ENCODE results near the gene FOXJ2.
"Not testable (repeated sequence)": the region's sequence is repeated elsewhere in the genome, so short reads cannot be mapped to it uniquely, and the experiment has no call there.

The FOXJ2 gene

GRCh38 chr12:8032242-8033152 lies at the start of gene FOXJ2:
TSS of gene FOXJ2 (plus strand) at chr12:8032716. CDS start at chr12:8039833, 7,117 bp downstream.
- H3K4me3 ChIP-seq (ENCODE audit: low read depth, low read length): peak within 1 kb of the TSS; percentile 75
- TF ChIP-seq CTCF (IDR thresholded peaks at IDR 0.05; ENCODE audit: low read depth, low read length) (peak; percentile 10), MYC (IDR thresholded peaks at IDR 0.05; ENCODE audit: low read depth, low read length) (no peak; the same call in 1 of the 2 replicates), POLR2A (IDR thresholded peaks at IDR 0.05; ENCODE audit: extremely low read depth, insufficient read length) (peak; percentile 33), MAX (IDR thresholded peaks at IDR 0.05; ENCODE audit: low read depth, low read length) (peak; percentile 2; the same call in 1 of the 2 replicates)
- peak; percentile 77 for DNase-seq (ENCODE audit: low read depth)

GRCh38 chr12:7983019-7983418 lies 49.5 kb upstream of the FOXJ2 start:
- DNase-seq (ENCODE audit: low read depth); H3K4me3 ChIP-seq (ENCODE audit: low read depth, low read length): not testable (repeated sequence)

- not testable (repeated sequence) for DNase-seq (ENCODE audit: low read depth); H3K4me3 ChIP-seq (ENCODE audit: low read depth, low read length)
These were observed 49.1 kb upstream of the FOXJ2 start for GRCh38 chr12:7983460-7983859.

GRCh38 chr12:7984900-7985299 lies 47.6 kb upstream of the FOXJ2 start:
- no peak overlapping the region for H3K4me3 ChIP-seq (ENCODE audit: low read depth, low read length)
- no peak for DNase-seq (ENCODE audit: low read depth)
- TF ChIP-seq CTCF (IDR thresholded peaks at IDR 0.05; ENCODE audit: low read depth, low read length) (no peak), MAX (IDR thresholded peaks at IDR 0.05; ENCODE audit: low read depth, low read length) (no peak), POLR2A (IDR thresholded peaks at IDR 0.05; ENCODE audit: extremely low read depth, insufficient read length) (no peak), MYC (IDR thresholded peaks at IDR 0.05; ENCODE audit: low read depth, low read length) (no peak)

- H3K4me3 ChIP-seq (ENCODE audit: low read depth, low read length): no peak overlapping the region
- DNase-seq (ENCODE audit: low read depth): no peak
- TF ChIP-seq CTCF (IDR thresholded peaks at IDR 0.05; ENCODE audit: low read depth, low read length) (no peak), MAX (IDR thresholded peaks at IDR 0.05; ENCODE audit: low read depth, low read length) (no peak), POLR2A (IDR thresholded peaks at IDR 0.05; ENCODE audit: extremely low read depth, insufficient read length) (no peak), MYC (IDR thresholded peaks at IDR 0.05; ENCODE audit: low read depth, low read length) (no peak)
These were observed 46.6 kb upstream of the FOXJ2 start for GRCh38 chr12:7985802-7986418.

- H3K4me3 ChIP-seq (ENCODE audit: low read depth, low read length): peak overlapping the region; percentile 39
- peak; percentile 95 for DNase-seq (ENCODE audit: low read depth)
- TF ChIP-seq CTCF (IDR thresholded peaks at IDR 0.05; ENCODE audit: low read depth, low read length) (no peak), MYC (IDR thresholded peaks at IDR 0.05; ENCODE audit: low read depth, low read length) (peak; percentile 85; the same call in 1 of the 2 replicates), POLR2A (IDR thresholded peaks at IDR 0.05; ENCODE audit: extremely low read depth, insufficient read length) (peak; percentile 39), MAX (IDR thresholded peaks at IDR 0.05; ENCODE audit: low read depth, low read length) (peak; percentile 85)
These were observed 42.6 kb upstream of the FOXJ2 start for GRCh38 chr12:7989827-7990491.

Data from NB4 (cell line).